GM12892 (cell line): ENCODE results near the gene CSAD.
"Not testable (repeated sequence)": the region's sequence is repeated elsewhere in the genome, so short reads cannot be mapped to it uniquely, and the experiment has no call there.

Experiments used
- DNase-seq: peaks from one replicate; pipeline ENCODE4 v3.0.0; 2011; ENCODE audit not compliant: insufficient read length
- FAIRE-seq: peaks from 2 replicates; lab custom pipeline; 2011; peaks lifted over from hg19 to GRCh38; lab: Jason Lieb, UNC
- POLR2A ChIP-seq: IDR thresholded peaks from 2 replicates; pipeline ENCODE4 v1.6.1; 2011; ENCODE audit warnings: low read depth, low read length, control low read depth
- POLR2AphosphoS5 ChIP-seq: IDR thresholded peaks from 2 replicates; pipeline ENCODE4 v1.6.1; 2011; ENCODE audit warnings: low read depth, low read length, control low read depth
- TAF1 ChIP-seq: IDR thresholded peaks from 2 replicates; pipeline ENCODE4 v1.6.1; 2011; ENCODE audit warnings: low read depth, mild to moderate bottlenecking, control low read depth, low read length, borderline replicate concordance

Gene CSAD

DNA sequence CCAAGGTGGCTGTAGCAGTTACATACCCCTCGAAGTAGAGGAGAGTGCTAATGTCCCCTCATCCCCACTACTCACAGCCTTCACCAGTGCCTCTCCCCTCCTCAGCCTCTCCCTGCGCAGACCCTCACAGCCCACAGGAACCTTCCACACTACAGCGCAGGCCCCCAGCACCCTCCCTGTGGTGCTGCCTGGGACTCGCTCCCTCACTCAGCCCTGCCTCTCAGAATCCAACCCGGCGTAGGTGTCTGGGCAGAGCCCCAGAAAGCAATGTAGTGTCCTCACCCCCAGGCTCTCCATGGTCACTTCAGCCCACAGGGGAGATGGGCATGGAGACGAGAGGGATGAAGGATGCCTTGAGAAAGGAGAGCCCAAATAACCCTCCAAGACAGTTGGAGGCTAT is 11.1 kb downstream of the CSAD start:
- FAIRE-seq: no peak
- DNase-seq: no peak
- TF ChIP-seq POLR2AphosphoS5 (no peak), TAF1 (no peak), POLR2A (no peak)

DNA sequence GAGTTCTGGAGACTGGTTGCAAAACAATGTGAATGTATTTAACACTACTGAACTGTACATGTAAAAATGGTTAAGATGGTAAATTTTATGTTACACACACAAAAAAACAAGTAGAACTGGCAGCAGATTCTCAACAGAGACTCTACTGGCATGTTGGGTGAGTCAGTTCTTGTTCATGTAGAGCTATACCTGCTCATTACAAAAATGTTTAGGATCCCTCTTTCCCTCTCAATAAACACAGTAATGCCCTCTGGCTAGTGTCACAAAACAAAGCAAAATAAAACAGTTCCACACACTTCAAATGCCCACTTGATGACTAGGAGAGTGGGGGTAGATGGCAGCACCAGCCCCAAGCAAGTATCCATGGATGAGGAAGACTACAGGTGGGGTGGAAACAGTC is 13.9 kb downstream of the CSAD start:
- FAIRE-seq: no peak

DNA sequence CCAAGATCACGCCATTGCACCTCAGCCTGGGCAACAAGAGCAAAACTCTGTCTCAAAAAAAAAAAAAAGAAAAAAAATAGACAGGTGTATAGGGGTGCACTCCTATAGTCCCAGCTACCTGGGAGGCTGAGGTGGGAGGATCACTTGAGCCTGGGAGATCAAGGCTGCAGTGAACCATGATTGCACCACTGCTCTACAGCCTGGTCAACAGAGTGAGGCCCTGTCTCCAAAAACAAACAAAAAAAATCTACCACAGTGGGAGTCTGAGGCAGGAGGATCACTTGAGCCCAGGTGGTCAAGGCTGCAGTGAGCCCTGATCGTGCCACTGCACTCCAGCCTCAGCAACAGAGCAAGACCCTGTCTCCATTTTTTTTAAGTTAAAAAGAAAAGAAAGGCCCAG is 17.7 kb downstream of the CSAD start:
- DNase-seq, FAIRE-seq: not testable (repeated sequence)

More for the DNA sequence above, 13.9 kb downstream of the CSAD start:
- no peak for DNase-seq
- TF ChIP-seq TAF1 (no peak), POLR2AphosphoS5 (no peak), POLR2A (no peak)

DNA sequence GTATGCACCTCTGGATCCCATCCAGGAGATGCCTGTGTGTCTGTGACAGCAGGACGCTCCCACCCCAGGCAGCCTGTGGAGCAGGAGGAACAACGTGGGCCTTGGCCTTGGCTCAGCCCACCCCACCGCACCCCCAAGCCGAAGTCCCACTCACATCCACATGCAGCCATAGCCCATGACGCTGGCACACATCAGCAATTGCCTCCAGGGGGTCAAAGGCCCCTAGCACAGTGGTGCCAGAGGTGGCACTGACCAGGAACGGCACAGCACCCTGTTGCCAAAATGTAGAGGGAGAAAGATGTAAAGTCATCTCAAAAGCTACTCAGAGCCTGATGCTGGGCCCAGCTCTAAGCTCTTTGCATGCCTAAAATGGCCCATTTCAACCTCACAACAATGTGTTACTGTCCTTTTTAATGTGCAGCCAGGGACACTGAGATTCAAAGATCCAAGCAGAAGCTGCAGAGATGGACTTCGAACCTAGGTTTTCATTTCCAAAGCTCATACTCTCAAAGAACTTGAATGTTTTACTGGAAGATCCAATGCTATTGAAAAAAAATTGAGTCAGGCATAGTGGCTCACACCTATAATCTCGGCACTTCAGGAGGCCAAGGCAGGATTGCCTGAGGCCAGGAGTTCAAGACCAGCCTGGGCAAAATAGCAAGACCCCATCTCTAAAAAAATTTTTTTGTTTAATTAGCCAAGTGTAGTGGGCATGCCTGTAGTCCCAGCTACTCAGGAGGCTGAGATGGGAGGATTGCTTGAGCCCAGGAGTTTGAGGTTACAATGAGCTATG is 19.4 kb downstream of the CSAD start:
- DNase-seq (no peak), FAIRE-seq (no peak)
- TF ChIP-seq POLR2A (no peak), TAF1 (no peak), POLR2AphosphoS5 (no peak)

DNA sequence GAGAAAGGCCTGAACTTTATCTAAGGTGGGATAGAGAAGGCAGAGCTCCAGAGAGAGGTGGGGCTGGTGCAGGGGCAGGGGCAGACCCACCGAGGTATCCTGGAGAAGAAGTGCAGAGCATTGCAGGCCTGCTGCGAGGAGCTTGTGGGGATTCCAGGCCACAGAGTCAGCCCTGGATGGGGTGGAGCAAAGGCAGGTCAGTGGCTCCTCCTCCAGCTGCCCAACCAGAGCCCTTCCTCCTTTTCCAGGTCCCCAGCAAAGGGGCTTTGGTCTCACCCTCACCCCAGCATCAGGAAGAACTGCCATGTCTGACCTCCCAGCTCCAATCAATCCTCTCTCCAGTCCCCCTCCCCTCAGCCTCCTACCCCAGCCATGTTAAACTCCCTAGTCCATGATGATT is 20.1 kb downstream of the CSAD start:
- FAIRE-seq (no peak), DNase-seq (no peak)
- no peak for TF ChIP-seq POLR2A
- TF ChIP-seq POLR2AphosphoS5: no peak
- no peak for TF ChIP-seq TAF1

DNA sequence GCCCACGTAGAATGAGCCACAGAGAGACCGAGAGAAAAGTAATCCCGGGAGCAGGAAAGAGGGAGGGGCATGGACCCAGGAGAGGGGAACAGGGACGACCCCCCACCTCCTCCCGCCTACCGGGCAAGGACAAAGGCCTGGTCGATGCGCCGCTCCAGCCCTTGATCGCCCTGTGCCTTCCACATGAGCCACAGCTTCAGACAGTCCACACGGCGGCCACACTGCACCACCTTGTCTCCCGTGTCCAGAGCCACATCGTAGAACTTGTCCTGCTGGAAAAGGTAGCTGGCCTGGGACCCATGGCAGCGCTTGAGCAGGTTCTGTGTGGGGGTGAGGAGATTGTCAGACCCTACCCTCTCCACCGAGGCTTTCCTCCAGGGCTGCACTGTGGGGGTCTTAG is 20.7 kb downstream of the CSAD start:
- no peak for FAIRE-seq
- no peak for DNase-seq
- TF ChIP-seq POLR2AphosphoS5 (no peak), TAF1 (no peak), POLR2A (no peak)

DNA sequence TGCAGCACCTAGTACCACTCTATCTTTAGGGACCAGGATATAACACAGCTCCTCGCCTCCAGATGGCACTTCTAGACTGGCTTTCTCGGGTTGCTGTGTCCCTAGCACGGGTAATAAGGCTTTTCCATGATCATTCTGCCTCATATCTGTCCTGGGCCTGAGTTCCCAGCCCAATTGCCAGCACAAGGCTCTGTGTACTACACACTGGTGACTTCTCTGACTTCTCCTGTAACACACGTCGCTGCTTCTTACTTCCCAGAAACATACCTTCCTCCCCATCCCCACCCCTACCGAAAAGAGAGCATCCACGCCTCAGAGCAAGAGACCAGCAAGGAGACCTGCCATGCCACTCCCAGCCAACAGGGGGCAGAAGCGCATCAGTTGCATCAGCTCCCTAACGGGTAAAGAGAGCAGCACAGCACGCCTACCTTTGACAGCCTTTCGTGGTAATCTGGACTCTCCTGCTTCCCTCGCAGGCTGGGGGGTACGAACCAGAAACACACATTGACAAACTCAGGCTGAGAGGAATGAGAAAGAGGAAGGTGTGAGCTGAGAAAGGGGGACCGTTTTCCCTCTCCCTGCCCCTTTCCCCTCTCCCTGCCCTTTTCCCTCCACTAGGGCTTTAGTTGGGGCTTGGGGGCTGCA is 21.4 kb downstream of the CSAD start:
- DNase-seq (peak; percentile 92), FAIRE-seq (peak; percentile 90)
- TF ChIP-seq POLR2AphosphoS5 (no peak), POLR2A (no peak), TAF1 (no peak)

DNA sequence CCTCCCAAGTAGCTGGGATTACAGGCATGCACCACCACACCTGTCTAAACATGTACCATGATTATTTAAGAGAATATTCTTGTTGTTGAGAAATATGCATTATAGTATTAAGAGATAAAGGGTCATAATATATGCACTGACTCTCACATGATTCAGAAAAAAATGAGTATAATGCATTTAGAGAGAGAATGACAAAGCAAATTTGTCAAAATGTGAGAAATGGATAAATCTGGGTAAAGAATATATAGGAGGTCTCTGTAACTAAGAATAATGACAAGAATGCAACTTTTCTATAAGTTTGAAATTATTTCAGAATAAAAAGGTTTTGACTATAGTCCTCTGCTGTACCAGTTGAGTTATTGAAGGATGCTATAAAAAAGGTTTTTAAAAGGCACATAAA is 28.3 kb downstream of the CSAD start:
- TF ChIP-seq TAF1: no peak
- TF ChIP-seq POLR2A: no peak
- no peak for TF ChIP-seq POLR2AphosphoS5
- FAIRE-seq: no peak
- no peak for DNase-seq

DNA sequence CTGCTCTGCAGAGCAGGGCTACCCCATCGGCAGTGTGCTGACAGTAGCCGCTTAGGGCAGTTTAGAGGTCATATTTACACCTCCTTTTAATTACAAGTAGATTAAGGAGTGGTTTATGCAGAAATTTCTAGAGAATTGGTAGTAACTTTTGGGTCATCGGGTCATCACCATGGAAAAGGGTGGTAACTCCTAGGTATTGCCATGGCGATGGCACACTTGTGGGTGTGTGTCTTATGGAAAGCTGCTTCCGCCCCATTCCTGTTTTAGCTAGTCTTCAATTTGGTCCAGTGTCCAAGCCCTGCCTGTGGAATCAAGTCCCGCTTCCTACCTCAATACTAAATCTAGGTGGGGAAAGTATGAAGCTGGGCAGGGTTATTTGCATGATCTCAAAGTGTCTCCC is 29.7 kb downstream of the CSAD start:
- DNase-seq (no peak), FAIRE-seq (no peak)
- no peak for TF ChIP-seq POLR2A
- TF ChIP-seq POLR2AphosphoS5: no peak
- TF ChIP-seq TAF1: no peak

DNA sequence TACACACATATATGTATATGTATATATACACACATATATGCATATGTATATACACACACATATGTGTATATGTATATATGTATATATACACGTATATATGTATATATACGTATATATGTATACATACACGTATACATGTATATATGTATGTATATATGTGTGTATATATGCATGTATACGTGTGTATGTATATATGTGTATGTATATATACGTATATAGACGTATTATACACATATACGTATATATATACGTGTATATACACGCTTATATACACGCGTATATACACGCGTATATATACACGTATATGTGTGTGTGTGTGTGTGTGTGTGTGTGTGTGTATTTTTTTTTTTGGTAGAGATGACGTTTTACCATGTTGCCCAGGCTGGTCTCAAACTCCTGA is 33.1 kb downstream of the CSAD start:
- TF ChIP-seq TAF1 (no peak), POLR2A (no peak), POLR2AphosphoS5 (no peak)
- no peak for FAIRE-seq
- no peak for DNase-seq

DNA sequence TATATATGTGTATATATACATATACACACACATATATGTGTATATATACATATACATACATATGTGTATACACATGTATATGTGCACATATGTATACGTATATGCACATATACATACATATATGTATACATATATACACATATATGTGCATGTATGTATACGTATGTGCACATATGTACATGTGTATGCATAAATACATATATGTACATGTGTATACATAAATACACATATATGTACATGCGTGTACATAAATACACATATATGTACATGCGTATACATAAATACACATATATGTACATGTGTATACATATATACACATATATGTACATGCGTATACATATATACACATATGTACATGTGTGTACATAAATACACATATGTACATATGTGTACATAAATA is 33.5 kb downstream of the CSAD start:
- TF ChIP-seq POLR2A (no peak), POLR2AphosphoS5 (no peak), TAF1 (no peak)
- FAIRE-seq (no peak), DNase-seq (no peak)
